HG03060 (cell line): ENCODE results near the gene ZDHHC7.

Experiments used
- ATAC-seq: cut with Tn5 transposase; IDR thresholded peaks from one replicate; pipeline ENCODE4 v1.9.1; 2021; ENCODE audit warnings: low read depth, moderate number of reproducible peaks; ENCODE audit not compliant: unreplicated experiment

The ZDHHC7 gene

GRCh38 chr16:84999857-85000480, 11.4 kb downstream of the ZDHHC7 start:
- ATAC-seq = no peak

- ATAC-seq = no peak
These were observed 12.1 kb downstream of the ZDHHC7 start for GRCh38 chr16:84999200-84999599.

DNA sequence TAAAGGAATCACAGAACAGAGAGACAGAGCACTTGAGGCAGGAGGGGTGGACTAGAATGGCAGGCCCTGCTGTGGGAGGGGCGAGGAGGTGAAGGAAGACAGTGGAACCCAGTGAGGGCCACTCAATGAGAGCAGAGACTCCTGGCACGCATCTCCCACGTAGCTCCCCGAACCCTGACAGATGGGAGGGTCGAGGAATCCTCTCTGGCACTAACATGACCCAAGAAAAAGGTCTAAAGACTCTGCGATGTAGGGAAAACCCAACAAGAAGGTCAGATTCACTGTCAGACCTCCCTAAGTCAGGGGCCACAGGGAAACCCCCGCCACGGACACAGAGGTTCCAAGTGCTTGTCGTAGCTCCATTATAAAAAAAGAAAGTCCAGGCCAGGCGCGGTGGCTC, 15.0 kb downstream of the ZDHHC7 start:
- ATAC-seq = no peak

- ATAC-seq = no peak
These were observed 15.7 kb downstream of the ZDHHC7 start for GRCh38 chr16:84995663-84996062.

- ATAC-seq = no peak
These were observed 17.4 kb downstream of the ZDHHC7 start for GRCh38 chr16:84993926-84994325.

DNA sequence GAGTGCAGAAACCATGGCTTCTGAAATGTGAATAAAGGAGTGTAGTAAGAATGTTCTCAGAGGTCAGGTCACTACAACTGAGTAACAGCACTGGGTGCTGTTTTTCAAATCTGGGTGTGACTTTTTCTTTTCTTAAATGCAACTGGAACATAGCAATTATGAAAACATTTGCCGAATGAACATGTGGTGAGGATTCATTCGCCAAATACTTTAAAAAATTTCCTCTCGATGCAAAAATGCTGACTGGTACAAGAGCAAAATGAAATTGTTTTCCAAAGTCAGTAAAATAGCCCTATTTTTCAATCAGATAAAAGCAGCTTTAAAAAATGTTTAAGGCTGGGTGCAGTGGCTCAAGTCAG, 18.6 kb downstream of the ZDHHC7 start:
- ATAC-seq = no peak

GRCh38 chr16:84990782-84991181, 20.6 kb downstream of the ZDHHC7 start:
- no peak for ATAC-seq

DNA sequence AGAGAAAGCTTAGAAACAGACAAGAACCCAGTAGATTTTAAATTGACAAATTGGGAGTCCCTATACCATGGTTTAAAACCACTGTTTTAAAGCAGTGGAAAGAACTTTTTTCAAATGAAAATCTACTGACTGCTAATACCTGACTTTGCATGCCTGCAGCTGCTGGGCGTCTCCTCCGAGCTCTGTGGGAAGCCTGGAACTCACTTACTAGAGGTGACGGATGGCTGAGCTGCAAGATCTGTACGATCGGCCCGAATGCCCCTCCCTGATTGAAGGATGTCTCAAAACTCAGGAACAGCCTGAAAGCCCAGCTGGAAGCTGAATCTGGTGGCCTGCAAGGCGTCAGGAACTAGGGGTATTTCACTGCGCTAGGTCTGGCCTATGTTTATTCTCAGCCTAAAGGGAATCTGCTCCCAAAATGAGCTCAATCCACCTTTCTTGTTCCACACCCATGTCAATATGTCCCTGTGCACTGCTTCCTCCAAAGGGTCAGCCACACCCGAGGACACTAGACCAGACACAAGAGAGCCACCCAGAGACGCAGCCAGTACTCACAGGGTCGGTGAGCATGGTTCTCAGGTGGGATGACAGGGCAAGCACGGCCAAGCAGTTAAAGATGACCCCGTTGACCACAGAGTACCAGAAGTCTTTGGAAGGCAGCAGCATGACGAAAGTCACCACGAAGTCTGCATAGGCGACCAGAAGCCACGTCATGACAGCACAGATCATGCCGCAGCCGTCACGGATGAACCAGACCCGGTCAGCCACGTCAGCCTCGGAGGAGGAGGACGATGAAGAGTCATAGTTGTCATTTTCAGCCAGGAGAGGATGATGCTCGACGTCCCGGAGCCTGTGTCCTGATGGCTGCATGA, 21.4 kb downstream of the ZDHHC7 start:
- ATAC-seq = no peak

DNA sequence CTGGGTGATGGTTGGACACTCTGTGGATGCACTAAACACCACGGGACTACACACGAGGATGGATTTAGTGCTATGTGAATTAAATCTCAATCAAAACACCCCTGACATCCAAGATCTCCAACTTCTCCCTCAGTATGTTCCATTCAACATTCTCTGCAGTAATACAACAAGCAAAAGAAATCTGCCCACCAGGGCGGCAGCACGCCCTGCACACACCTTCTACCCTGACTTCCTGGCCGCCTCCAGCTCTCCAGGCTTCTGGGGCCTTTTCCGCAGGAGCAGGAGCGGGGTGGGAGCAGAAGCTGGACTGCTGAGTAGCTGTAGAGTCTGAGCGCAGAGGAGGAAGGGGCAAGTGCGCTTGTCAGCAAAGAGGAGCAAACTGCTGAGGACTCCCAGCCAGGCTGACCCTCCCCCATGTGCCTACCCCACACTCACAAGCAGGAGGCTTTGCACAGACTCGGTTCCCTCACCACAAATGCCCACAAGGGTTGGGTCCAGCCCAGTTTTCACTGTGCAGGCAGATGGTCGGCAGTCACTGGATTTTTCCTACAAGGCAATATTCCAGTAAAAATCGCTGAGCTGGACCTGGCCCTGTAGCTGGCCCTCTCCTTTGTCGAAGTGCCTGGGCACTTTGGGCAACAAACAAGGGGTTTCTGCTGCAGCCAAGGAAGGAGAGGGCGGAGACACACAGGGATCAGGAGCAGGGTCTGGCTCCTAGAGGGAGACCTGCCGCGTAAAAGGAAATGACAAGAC, 22.8 kb downstream of the ZDHHC7 start:
- no peak for ATAC-seq

DNA sequence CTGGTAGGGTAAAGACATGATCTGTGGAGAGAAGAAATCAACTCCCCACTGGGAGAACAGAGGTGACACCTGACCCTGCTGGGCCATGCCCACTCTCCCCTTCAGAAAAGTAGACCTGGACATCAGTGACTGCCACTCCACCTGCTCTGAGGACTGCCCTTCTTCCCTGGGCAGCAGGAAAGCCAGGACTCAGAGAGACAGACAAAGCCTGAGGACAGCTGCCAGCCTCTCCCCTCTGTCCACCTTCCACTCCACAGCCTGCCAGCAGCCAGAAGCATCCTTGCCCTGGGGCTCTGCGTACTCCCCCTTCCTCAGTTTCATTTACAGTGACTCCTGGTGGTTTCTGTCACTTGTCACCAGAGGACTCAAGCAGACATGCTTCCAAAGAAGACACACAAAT, 24.5 kb downstream of the ZDHHC7 start:
- no peak for ATAC-seq

DNA sequence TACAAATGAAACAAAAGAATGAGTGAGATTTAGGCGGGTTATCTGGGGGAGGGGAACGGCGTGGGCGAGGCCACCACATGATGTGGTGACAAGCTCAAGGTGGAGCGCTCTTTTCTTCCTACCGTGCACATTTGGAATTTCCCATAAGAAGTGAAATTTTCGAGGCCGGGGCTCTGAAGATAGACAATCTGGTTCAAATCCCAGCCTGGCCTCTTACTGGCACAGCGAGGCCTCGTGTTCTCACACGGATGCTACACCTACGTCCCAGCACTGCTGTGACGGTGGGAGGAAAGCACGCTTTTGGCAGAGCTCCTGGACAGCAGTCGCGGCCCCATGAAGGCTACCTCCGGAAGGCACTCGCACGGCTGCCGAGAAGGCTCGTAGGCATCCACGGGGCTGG, 25.2 kb downstream of the ZDHHC7 start:
- no peak for ATAC-seq

DNA sequence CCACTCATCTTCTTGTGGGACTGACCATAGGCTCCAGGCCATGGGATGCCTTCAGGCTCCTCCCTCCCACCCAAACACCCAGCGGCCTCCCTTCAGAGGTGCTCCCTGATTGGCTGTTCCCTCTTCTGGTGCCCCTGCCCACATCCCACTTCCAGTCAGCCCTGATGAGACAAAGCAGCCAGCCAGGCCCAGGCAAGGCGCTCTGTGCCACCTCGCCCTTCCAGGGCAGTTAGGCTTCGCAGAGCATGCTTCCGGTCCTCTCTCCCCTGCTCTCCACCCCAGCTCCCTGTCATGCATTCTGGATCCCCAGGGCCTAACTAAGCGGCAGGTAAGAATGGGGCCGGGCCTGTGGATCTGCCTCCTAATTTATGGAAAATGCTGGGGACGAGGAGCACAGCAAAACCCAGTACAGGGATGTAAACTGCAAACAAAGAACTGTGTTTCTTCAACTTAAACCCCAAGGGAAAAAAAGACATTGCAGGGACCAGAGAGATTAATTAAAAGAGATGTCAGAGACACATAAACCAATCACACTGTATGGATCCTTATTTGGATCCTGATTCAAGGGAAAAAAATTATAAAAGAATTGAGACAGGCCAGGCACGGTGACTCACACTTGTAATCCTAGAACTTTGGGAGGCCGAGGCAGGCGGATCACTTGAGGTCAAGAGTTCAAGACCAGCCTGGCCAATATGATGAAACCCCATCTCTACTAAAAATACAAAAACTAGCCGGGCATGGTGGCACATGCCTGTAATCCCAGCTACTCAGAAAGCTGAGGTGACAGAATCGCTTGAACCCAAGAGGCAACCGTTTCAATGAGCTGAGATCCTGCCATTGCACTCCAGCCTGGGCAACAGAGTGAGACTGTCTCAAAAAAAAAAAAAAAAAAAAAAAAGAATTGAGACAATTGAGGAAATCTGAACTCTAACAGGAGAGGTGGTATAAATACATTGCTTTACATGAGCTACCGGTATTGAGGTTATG, 26.0 kb downstream of the ZDHHC7 start:
- ATAC-seq = no peak

- no peak for ATAC-seq
These were observed 28.9 kb downstream of the ZDHHC7 start for GRCh38 chr16:84982434-84982833.

DNA sequence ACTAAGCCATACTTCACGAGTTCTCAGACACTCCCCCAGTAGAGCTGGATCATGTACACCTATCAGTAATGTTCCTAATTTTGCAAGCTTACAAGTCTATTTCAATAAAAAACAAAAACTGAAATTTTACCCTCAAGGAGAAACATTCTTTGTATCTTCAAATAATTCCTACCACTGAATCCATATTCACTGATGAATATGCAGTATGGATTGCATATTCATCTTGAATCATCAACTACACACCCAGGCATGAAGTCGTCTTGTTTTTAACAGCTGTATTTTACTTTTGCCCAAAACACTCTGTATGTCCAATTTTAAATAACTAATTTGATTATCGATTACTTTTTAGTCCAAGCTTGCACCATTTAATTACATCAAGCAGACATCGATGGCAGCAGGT, 31.8 kb downstream of the ZDHHC7 start:
- ATAC-seq = no peak

- ATAC-seq = no peak
These were observed 34.5 kb downstream of the ZDHHC7 start for GRCh38 chr16:84976644-84977400.

DNA sequence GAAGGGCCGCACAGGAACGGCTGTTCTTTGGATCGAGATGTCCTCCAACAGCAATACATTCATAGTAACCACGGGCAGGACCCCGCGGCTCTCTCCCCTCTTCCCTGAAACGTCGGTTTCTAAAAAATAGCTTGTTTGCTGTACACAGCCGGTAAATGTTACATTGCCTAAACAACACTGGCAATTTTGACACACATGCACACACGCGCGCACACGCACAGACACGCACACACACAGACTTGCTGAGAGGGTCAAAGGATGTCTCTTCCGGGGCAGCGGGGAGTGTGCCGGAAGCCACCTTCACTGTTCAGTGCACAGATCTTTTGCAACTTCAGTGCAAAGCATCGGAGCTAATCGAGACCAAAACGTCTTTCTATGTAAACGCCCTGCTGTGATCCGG, 35.8 kb downstream of the ZDHHC7 start:
- no peak for ATAC-seq

GRCh38 chr16:84975066-84975465, 36.3 kb downstream of the ZDHHC7 start:
- ATAC-seq = no peak

DNA sequence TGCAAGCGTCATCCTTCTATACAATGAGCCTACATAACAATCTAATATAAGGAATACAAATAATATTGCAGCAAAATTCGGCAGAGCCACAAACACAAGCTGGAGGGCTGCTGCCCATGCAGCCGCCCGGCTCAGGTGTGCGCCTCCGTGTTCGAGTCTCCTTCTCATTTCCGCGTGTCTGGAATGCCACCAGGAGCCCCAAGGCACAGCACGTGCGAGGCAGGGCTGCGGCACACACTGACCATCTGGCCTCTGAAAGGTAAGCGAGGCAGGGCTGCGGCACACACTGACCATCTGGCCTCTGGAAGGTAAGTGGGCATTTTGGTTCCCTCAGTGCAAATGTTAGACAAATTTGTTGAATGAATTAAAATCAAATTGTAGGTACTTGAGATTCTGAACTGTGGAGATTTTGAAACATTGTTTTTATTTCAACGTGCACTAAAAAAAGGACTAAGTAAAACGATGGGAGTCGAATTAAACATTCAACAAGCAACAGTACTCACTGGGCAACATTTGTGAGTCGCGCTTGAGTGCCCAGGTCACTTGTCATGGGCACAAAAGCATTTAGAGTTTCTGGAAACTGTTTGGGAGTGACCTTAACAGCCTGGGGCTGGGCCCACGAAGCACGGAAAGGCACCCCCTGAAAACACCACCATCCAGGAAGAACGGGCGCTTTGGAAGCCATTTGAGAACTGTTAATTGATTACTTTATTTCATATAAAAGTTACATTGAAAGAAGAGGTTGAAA, 37.4 kb downstream of the ZDHHC7 start:
- no peak for ATAC-seq

GRCh38 chr16:84973236-84973635, 38.1 kb downstream of the ZDHHC7 start:
- ATAC-seq = no peak
